HG03280 (cell line): Measurements from ENCODE around the gene SH3PXD2B.
A peak's percentile ranks its signal among the peaks of the same experiment; 100 is the strongest.
"Not testable (repeated sequence)": the region's sequence is repeated elsewhere in the genome, so short reads cannot be mapped to it uniquely, and the experiment has no call there.

Experiments used
- ATAC-seq: cut with Tn5 transposase; IDR thresholded peaks from one replicate; pipeline ENCODE4 v1.9.1; 2021; ENCODE audit warnings: mild to moderate bottlenecking, moderate library complexity; ENCODE audit not compliant: unreplicated experiment

The SH3PXD2B gene

GRCh38 chr5:172347496-172348052 lies 106.8 kb downstream of the SH3PXD2B start:
- no peak for ATAC-seq

GRCh38 chr5:172345881-172346280 lies 108.4 kb downstream of the SH3PXD2B start:
- no peak for ATAC-seq

GRCh38 chr5:172344855-172345409 lies 109.4 kb downstream of the SH3PXD2B start:
- ATAC-seq = no peak

DNA sequence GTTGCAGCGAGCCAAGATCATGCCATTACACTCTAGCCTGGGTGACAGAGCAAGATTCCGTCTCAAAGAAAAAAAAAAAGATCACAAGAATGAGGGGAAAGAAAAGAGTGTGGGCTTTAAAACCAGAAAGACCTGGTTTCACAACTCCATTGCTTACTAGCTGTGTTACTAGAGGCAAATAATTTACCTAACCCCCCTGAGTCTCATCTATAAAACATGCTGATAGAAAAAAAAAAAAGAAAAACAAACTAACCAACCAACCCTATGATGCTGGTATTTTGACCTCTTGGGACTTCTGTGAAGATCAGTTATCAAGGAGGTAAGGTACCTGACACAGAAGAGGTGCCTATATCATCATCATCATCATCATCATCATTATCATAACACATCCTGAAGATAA lies 110.6 kb downstream of the SH3PXD2B start:
- ATAC-seq = no peak

DNA sequence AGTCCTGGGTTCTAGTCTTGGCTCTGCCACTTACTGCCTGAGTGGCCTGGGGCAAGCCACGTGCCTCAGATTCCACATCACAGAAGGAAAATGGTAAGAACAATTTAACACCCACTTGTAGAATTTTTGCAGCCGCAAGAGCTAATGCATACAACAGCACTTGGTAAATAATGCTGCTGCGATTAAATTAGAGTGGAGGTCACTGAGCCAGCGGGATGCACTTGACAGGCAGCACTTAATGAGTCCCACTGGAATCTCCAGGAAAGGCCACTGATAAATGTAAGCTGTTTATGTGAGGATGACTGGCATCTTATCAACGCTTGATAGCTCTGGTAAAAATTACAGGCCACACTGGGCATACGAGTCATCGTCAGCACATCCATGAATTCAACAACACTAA lies 111.4 kb downstream of the SH3PXD2B start:
- ATAC-seq = no peak

- no peak for ATAC-seq
These were observed 114.8 kb downstream of the SH3PXD2B start for GRCh38 chr5:172339264-172340180.

DNA sequence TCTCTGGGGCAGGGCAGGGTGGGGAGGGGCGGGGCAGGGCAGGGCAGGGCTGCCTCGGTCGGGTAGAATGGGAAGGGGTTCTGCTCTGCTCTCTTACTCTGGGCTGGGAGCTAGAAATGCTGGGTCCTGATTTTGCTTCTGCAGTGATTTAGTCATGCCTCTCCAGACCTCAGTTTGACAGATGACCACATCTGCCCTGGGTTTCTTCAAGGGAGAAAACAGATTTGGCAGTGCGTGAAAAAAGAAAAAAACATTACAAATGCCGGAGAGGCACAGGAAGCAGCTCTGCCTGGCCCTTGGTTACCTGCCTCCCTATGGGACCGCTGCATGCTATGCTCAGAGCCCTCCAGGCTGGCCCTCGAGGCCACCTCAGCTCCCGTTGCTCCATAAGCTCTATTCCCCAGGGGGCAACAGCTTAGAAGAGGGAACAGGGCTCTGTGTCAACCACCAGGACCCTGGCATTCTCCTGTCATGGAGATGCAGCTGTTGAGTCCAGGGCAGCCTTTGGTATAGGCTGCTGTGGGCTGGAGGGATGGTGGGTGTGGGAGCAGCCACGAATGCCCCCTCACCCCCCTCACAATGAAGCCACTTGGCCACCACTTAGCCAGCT lies 117.5 kb downstream of the SH3PXD2B start:
- ATAC-seq = no peak

GRCh38 chr5:172336264-172336663 lies 118.1 kb downstream of the SH3PXD2B start:
- no peak for ATAC-seq

GRCh38 chr5:172335721-172336120 lies 118.6 kb downstream of the SH3PXD2B start:
- ATAC-seq = no peak

DNA sequence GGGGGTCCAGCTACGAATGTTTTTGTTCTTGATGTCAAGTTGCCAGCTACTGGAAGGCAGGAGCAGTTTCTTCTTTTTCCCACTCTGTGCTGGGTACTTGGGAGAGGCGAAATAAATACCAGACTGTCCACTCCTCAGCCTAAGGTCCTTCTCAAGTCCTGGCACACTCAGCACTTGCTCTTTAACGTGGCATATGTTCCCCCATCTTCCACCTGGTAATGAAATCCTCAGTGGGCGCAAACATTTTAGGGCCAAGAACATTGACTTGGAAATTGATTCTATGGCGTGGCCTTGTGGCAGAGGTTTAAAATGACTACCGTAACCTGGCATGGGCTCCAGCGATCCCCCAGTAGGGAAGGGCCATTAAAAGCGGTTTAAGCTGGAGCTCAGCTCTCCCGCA lies 119.7 kb downstream of the SH3PXD2B start:
- no peak for ATAC-seq

- ATAC-seq = no peak
These were observed 120.1 kb downstream of the SH3PXD2B start for GRCh38 chr5:172334196-172334595.

GRCh38 chr5:172326901-172327300 lies 127.4 kb downstream of the SH3PXD2B start:
- not testable (repeated sequence) for ATAC-seq

GRCh38 chr5:172325452-172325851 lies 128.9 kb downstream of the SH3PXD2B start:
- ATAC-seq = no peak

GRCh38 chr5:172322028-172322965 lies 132.0 kb downstream of the SH3PXD2B start:
- ATAC-seq = peak; percentile 46

GRCh38 chr5:172321593-172321992 lies 132.7 kb downstream of the SH3PXD2B start:
- ATAC-seq = no peak

DNA sequence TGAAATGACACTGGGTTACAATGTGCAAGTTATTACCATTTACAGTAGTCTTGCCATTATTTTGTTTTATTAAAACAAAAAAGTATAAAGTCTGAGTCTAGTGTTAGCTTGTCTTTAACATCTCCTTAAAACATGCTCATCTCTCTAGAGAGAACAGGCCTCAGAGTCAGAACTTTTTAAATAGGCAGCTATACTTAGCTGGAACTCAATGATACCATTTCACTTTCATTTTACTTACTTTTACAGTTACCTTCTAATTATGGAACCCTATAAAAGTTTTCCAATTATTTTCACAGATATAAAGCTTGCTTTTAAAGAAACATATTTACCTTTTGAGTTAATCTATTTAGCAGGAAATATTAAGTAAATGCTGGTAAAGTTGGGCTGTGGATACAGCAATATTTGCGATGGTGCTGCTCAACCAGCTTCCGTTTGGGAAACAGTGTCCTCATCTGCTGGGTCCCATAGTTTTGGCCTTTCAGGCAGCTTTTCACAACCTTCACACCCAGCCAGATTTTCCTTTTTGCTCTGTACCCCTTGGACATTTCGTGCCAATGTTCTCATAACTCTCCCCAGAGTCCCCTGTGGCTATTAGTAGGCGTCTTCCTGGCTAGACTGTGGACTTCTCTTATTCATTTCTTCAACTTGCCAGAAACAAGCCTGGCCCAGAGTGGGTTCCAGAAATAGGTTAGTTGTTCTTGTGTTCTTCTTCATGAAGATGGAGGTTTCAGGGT lies 134.4 kb downstream of the SH3PXD2B start:
- no peak for ATAC-seq

- ATAC-seq = no peak
These were observed 138.5 kb downstream of the SH3PXD2B start for GRCh38 chr5:172315587-172316493.

DNA sequence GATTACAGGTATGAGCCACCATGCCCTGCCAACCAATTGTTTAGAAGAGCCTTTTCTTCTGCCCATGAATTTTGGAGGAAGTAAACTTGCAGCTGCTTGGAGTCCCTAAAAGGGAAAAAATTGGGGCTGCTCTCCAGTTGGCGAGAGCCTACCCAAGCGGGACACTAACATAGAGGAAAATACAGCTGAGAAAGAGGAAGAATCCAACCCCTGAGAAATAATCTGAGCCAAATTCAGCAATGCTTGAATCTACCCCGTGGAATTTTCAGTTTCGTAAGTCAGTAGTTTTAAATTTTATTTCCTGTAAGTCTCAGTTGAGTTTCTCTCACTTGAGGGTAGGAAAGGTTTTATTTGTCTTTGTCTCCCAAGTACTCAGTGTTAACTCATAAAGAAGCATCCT lies 140.4 kb downstream of the SH3PXD2B start:
- no peak for ATAC-seq

DNA sequence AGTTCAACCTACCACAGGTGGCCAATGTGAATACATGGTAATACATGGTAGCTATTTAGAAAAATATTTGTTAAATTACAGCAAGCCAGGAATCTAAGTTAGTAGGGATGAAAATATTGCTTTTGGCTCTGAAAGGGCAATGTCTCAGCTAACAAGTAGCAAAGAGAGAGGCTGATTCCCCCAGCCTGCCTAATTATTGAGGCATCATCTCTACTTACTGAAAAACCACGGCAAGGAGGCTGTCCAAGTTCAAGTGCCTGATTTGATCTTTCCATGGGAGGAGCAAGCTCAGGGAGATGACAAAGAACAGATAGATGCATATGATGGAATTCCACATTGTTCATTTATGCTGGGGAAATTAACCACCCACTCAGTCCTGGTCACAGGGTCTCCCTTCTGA lies 142.0 kb downstream of the SH3PXD2B start:
- ATAC-seq = no peak
